T-helper 1 cell treated with Interleukin-12 subunit alpha and Interleukin-12 subunit beta and Interleukin-4 antibody, amounts not matched to agents 30 ng/mL and 1 ng/mL, for 36 hours (primary cell): ENCODE measurements around the gene BRAF. TPM values are rescaled to one million over a fixed set of nuclear protein-coding genes. Genes with fewer than 3 reads are reported as not detected.
"Not testable (repeated sequence)": the region's sequence is repeated elsewhere in the genome, so short reads cannot be mapped to it uniquely, and the experiment has no call there.

ENCODE experiments used
- intact Hi-C: fragments of 100-400 bp; cut with micrococcal nuclease; formaldehyde crosslinking; loops from one replicate; pipeline ENCODE4 v1.15.1; 2024
- total RNA-seq: library from RNA; stranded (reverse); gene quantifications from 2 replicates; pipeline ENCODE4 v1.2.3, GENCODE V29; 2022

BRAF gene
- total RNA-seq, 1 donor from 2014 or later = 31.3 TPM

- intact Hi-C loops = no loop called here
Measured at GRCh38 chr7:140686921-140687320, 237.8 kb downstream of the BRAF start.

GRCh38 chr7:140685407-140686087, 239.2 kb downstream of the BRAF start:
- intact Hi-C loops = no loop called here

DNA sequence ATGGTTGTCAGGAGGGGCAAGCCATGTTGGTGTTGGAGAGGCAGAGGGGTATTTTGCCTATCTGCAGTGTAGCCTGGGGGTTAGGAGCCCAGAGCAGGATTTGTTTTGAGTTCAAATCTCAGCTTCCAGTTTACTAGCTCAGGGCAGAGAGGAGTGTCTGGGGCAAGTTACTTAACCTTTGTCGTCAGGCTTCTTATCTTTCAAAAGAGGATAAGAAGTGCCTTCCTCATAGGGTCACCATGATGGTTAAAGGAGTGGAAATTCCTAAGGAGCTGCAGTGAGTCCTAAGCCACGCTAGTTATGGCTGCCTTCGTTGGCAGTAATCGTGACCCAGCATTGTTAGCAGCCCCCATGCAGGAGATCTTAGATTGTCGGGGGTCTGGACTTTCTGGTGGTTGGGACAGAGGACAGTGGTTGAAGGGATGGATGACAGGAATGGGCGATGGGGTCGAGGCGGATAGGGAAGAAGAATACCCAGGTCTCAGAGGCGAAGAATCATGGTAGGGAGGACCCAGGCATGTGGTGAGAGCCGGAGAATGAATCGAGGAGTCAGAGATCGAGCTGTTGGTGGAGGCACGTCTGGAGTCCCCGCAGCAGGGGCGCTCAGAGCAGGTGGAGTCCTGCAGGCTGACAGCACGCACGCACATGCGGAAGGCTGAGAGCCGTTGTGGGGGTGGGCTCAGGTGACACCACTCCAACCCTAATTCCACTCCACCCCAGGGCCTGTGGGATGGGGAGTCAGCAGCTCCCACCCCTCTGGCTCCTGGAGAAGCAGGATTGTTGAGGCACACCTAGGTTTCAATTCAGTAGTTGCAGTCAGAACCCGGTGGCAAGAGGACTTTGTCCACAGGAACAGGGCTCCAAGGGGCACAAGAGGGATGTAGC, 240.4 kb downstream of the BRAF start:
- intact Hi-C loops = no loop called here

GRCh38 chr7:140683657-140684056, 241.1 kb downstream of the BRAF start:
- intact Hi-C loops = no loop called here

GRCh38 chr7:140681766-140682165, 243.0 kb downstream of the BRAF start:
- intact Hi-C loops = no loop called here

GRCh38 chr7:140680886-140681285, 243.8 kb downstream of the BRAF start:
- intact Hi-C loops = no loop called here

DNA sequence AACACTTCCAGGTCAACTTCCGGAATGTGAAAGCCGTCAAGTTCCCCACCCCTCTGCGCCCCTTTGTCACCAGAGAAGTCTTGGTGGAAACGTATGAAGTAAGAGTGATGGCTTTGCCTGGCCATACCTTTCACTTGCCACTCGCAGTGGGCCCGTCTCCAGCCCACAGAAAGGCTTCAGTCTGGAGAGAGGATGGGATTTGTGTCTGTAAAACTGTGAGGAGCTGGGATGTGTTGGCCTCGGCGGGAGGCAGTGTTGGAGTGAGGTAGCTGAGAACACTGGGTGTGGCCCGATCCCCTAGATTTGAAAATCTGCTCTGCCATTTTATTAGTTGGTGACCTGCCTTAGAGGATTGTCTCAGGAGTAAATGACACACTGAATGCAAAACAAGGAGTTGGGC, 245.5 kb downstream of the BRAF start:
- intact Hi-C loops = no loop called here

DNA sequence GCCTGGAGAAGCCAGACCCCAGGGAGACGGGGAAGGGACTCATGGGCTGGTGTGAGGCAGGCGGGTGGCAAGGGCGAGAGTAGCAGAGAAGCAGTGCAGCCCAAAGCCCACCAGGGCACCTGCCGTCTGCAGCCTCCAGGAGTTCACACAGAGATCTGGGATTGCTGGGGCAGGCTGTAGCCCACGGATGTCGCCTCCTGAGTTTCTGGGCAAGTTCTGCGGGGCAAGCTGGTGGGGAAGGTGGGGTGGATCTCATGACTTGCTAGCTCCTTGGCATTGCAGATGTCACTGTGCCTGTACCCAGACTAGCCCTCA, 246.0 kb downstream of the BRAF start:
- intact Hi-C loops = no loop called here

DNA sequence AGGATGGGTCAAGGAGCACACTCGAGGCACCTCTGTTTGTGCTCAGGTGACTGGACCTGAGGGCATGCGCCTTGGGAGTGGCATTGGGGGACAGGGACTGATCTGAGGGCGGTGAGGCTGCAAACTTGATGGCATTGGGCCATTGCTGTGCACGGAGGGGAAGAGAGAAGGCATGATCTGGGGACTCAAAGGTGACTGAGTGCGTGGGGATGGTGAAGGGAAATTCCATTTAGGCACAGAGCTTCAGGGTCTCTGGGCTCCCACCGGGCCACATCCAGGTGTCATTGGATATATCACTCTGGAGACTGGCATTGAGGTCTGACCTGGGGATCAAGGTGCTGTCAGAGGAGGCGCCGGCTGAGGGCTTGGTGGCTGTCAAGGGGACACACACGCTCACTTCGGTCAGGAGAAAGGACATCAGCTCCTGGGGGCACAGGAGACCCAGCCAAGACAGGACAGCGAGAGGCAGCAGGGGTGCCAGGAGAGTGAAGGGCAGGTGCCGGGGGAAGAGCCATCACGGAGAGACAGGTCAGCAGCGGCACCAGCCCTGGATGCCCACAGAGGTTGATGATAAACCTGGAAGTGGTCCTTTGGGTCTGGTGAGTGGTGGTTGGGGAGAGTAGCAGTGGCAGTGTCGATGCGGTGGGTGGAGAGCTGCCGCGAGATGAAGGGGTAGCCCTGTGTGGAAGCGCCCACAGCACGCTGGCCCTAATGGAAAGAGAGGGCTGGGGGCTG, 246.5 kb downstream of the BRAF start:
- intact Hi-C loops = no loop called here

DNA sequence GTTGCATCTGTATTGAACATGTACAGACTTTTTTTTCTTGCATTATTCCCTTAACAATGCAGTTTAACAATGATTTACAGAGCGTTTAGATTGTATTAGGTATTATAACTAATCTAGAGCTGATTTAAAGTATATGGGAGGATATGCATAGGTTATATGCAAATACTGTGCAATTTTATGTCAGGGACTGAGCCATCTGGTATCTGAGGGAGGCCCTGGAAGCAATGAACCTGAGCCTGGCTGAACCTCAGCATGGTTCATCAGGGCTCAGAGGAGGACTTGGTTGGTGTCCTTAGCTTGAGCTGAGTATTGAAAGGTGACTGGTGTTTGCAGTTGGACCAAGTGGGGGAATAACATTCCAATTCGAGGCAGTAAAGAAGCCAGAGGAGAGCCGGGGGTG, 247.2 kb downstream of the BRAF start:
- intact Hi-C loops = no loop called here

DNA sequence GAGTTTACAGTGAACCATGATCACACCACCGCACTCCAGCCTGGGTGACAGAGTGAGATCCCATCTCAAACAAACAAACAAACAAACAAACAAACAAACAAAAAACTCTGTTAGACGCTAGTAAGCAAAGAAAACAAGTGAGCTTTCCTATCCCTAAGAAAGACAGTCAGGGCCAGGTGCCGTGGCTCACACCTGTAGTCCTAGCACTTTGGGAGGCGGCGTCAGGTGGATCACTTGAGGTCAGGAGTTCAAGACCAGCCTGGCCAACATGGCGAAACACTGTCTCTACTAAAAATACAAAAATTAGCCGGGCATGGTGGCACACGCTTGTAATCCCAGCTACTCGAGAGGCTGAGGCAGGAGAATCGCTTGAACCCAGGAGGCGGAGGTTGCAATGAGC, 247.8 kb downstream of the BRAF start:
- intact Hi-C loops = not testable (repeated sequence)

DNA sequence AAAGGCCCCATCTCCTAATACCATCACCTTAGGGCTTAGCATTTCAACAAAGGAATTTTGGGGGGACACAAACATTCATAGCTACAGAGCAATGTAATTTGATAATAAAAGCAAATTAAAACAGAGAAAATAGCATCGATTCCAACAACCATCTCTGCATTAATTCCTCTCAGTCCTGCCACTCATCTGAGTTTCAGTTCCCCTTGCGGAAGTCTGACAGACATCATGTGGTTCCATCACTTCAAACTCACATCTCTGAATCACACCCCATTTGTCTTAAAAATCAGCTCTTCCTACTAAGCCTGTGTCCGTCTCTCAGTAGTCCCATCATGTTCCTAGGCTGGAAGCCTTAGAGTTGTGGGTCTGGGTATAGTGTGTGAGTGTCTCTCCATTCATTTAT, 248.4 kb downstream of the BRAF start:
- intact Hi-C loops = no loop called here

- intact Hi-C loops = no loop called here
Measured at GRCh38 chr7:140675726-140676125, 249.0 kb downstream of the BRAF start.

- intact Hi-C loops = loop anchor here (5.0 kb wide), 1 partner anchor 1313 kb away; no protein-coding TSS in a partner anchor
Measured at GRCh38 chr7:140674899-140675701, 249.6 kb downstream of the BRAF start.

- intact Hi-C loops = loop anchor here (5.0 kb wide), 1 partner anchor 1312 kb away; no protein-coding TSS in a partner anchor
Measured at GRCh38 chr7:140674356-140674800, 250.4 kb downstream of the BRAF start.

DNA sequence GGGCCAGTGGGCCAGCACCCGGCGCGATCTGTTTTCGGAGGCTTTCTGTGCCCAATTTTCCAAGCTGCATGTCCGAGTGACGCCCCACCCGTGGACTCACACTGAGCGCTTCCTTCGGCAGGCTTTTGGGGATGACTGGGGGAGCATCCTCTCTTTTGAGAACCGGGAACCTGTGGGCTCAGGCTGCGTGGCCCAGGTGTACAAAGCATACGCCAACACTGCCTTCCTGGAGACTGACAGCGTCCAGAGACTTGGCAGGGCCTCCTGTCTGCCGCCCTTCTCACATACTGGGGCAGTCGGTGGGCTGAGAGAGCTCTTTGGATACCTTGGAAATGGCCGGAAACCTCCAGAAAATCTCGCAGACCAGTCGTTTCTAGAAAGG, 251.0 kb downstream of the BRAF start:
- intact Hi-C loops = loop anchor here (1.0 to 5.0 kb wide), 5 partner anchors 17 to 1311 kb away; partner anchors contain the start of genes AGK, MKRN1 and NDUFB2

- intact Hi-C loops = loop anchor here (1.0 to 5.0 kb wide), 5 partner anchors 17 to 1311 kb away; partner anchors contain the start of genes AGK, MKRN1 and NDUFB2
Measured at GRCh38 chr7:140673063-140673773, 251.5 kb downstream of the BRAF start.

GRCh38 chr7:140672382-140673062, 252.2 kb downstream of the BRAF start, which contains the start of gene ADCK2:
ADCK2 (plus strand) TSS chr7:140672945; CDS start chr7:140673331, 386 bp downstream.
- intact Hi-C loops = loop anchor here (1.0 to 5.0 kb wide), 6 partner anchors 16 to 1310 kb away; partner anchors contain the start of genes AGK, MKRN1 and NDUFB2

DNA sequence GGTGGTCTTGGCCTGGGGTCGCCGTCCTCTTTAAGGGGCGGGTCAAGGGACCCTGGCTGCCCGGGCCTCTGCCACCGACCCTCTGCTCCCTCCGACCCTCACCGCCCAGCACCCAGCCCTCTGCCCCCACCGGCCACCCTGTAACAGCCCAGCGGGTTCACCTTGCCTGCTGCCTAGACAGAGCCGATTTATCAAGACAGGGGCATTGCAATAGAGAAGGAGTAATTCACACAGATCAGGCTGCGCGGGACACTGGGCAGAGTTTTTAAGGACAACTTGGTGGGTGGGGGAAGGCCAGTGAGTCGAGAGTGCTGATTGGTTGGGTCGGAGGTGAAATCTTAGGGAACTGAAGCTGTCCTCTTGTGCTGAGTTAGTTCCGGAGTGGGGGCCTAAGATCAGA, 252.8 kb downstream of the BRAF start:
- intact Hi-C loops = loop anchor here (1.0 to 5.0 kb wide), 3 partner anchors 340 to 1310 kb away; partner anchors contain the start of gene AGK
